GM18907 (cell line): ENCODE data around the gene SUGP2.

Experiments
- ATAC-seq: cut with Tn5 transposase; IDR thresholded peaks from one replicate; pipeline ENCODE4 v1.9.1; 2021; ENCODE audit warnings: mild to moderate bottlenecking, moderate library complexity; ENCODE audit not compliant: unreplicated experiment

Gene SUGP2

DNA sequence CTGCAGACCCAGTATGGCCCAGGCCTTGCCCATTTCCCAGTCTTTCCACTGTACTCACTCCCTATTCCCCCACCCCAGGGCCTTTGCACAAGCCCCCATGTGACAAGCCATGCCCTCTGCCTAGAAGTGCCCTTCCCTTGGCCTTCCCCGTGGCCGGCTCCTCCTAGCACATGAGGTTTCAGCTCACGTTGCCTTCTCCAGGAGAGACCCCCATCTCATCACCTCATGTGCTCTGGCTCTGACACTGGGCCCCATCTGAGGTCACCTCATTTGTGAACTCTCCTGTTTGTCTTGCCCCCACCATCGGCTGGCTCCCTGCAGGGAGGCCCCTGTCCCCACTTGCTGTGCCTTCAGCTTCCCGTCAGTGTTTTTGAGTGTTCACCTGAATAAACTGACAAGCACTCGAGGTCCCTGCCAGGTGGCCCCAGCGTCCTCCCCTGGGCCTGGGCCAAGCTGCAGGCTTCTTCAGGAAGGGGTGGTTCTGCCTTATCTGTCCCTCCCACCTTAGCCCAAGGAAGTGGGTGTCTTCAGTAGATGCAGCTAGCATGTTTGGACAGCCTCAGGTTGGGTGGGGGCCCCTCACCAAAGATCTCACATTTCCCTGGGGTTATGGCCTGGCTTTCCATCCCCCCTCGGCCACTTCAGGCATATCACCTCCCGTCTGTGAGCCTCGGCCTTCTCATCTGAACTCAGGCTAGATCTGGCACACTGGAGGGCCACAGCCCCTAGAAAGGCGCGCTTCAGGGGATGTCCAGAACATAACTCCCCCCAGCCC, 26.7 kb upstream of the SUGP2 start:
- ATAC-seq = no peak

DNA sequence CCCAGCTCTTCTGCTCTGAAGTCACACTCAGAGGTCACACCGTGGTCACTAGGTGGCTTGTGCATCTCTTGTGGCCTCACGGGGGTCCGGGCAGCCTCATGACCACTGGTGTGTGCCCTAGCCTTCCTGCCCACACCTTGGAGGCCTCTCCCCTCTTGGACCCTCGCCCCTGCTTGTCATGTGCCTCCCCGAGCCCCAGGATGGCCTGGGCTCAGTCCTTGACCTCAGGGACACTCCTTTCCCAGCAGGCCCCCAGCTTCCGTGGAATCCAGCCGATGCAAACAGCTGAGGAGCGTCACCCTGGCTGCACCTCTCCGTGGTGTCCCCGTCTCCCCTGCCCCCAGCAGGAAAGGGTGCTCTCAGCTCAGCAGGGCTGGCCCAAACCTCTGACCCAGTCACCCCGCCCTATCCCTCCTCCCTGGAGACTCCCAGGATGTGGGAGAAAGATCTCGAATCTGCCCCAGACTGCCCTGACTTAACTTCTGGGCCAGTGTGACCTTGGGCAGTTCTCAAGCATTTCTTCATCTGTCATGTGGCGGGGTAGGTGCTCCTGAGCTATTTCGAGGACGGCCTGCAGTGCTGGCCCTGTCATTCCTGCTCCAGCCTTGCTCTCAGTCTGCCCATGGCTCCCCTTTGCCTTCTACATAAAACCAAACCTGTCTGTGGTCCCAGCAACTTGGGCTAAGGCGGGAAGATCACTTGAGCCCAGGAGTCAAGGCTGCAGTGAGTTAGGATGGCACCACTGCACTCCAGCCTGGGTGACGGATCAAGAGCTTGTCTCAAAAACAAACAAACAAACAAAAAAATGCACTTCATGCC, 25.9 kb upstream of the SUGP2 start:
- ATAC-seq = no peak

DNA sequence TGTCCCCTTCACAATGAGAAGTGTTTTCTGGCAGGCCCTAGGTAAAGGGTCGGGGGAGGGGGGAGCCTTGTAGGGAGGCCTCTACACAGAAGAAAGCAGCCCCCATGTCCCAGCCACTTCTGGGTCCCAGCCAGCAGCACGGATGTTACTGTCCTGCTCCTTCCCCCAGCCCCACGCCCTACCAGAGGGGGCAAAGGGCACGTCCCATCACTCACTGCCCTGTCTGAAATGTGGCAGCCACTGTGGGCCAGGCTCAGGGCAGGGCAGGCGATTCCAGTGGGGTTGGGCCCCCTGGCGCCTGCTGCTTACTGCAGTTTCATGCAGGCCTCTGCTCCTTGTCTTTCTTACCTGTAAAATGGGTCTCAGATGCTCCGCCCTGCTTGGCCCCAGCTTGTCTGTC, 24.4 kb upstream of the SUGP2 start:
- ATAC-seq = no peak

GRCh38 chr19:19057317-19057716, 24.0 kb upstream of the SUGP2 start:
- ATAC-seq = no peak

GRCh38 chr19:19056636-19057275, 23.4 kb upstream of the SUGP2 start:
- ATAC-seq = no peak

DNA sequence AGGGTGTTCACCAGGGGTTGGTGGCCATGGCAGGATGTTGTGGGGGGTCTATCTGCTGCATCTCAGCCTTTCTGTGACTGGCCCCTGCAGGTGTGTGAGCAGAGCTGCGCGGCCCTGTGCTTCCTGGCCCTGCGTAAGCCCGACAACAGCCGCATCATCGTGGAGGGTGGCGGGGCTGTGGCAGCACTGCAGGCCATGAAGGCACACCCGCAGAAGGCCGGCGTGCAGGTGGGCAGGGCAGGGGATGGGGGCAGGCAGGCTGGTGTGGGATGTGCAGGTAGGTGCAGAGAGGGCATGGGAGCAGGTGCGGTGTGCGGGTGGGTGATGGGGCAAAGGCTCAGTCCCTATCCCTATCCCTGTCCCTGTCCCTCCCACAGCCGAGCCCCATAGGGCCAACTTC, 22.4 kb upstream of the SUGP2 start:
- ATAC-seq = no peak

DNA sequence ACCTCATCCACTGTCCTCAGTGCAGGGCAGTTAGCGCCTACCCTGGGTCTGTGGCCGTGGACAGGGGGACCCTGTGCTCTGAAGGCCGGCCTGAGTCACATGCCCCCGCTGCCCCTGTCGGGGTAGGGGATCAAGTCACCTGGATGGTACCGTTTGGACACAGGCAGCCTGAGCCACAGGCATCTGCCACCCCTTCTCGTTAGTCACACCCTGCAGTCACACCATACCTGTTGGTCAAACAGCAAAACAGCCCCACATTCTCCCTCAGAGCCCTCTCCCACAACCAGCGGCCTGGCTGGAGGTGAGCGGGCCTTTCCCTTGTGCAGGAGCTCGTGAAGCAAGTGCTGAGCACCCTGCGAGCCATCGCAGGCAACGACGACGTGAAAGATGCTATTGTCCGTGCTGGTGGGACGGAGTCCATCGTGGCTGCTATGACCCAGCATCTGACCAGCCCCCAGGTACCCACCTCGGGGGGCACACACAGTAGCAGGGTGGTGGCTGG, 21.7 kb upstream of the SUGP2 start:
- no peak for ATAC-seq

DNA sequence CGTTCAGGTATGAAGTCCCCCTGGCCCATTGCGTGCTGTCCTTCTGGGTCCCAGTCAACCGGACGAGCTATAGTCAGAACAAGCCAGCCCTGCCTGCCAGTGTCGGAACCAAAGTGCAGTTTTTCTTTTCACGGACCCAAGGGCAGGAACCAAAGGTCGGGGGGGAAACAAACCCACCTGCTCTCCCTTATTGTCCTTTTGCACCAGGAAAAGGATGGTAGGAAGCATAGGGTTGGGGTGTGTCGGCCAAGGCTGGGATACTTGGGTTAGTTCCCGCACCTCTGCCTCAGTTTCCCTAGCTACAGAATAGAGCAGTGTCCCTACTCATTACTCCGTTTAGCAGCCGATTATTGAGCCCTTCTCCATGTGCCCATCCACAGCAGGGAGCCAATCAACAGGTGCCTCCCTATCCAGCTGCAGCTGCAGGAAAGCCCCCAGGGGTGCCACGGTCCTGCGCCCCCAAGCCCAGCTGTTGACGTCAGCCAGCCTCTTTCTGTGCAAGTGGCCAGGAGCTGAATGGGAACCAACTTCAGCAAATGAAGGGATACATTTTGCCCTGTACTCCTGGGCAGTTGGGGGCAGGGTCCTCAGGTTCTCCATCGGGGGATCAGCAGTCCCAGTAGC, 21.1 kb upstream of the SUGP2 start:
- ATAC-seq = no peak

GRCh38 chr19:19053508-19054314, 20.4 kb upstream of the SUGP2 start:
- ATAC-seq = no peak

- no peak for ATAC-seq
Observed at GRCh38 chr19:19052921-19053320, 19.6 kb upstream of the SUGP2 start.

DNA sequence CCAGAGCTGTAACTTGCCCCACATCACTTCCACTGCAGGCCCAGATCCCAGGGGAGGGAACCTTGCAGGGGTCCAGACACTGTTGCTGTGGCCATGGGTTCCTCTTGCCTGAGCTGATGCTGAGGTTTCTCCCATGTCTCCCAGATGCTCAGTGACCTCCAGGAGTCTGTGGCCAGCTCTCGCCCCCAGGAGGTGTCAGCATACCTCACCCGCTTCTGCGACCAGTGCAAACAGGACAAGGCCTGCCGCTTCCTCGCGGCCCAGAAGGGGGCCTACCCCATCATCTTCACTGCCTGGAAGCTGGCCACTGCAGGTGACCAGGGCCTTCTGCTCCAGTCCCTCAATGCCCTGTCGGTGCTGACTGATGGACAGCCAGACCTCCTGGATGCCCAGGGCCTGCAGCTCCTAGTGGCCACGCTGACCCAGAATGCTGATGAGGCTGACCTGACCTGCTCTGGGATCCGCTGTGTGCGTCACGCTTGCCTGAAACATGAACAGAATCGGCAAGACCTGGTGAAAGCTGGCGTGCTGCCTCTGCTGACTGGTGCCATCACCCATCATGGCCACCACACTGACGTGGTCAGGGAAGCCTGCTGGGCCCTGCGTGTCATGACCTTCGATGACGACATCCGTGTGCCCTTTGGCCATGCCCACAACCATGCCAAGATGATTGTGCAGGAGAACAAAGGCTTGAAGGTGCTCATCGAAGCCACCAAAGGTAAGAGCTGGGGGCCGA, 18.3 kb upstream of the SUGP2 start:
- no peak for ATAC-seq

DNA sequence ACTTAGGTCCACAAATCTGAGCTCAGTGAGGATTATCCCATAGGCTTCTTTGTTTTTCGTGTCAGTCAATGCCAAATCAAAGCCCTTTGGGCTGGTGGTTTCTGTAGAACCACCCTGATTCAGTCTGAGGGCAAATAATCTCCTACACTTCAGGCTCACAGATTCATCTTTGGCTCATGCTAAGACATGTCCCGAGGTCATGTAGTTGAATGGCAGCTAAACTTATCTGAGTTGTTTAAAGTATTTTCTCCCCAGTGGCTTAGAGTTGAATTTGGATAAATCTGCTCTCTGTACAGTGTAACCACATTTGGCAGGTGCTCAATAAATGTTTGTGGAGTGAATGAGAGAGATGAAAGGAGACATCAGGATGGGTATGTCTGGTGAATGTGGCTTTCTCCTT, 17.4 kb upstream of the SUGP2 start:
- ATAC-seq = no peak

DNA sequence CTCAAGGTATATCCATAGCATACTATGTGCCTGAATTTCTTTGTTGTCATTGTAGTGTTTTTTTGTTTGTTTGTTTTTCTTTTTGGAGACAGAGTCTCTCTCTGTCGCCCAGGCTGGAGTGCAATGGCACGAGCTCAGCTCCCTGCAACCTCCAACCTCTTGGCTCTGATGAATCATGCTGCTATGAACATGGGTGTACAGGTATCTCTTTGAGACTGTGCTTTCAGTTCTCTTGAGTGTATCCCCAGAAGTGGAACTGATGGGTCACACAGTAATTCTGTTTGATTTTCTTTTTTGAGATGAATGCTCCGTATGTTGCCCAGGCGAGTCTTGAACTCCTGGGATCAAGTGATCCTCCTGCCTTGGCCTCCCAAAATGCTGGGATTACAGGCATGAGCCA, 16.8 kb upstream of the SUGP2 start:
- no peak for ATAC-seq

GRCh38 chr19:19049406-19049805, 16.1 kb upstream of the SUGP2 start:
- no peak for ATAC-seq

GRCh38 chr19:19043881-19044280, 10.6 kb upstream of the SUGP2 start:
- no peak for ATAC-seq

DNA sequence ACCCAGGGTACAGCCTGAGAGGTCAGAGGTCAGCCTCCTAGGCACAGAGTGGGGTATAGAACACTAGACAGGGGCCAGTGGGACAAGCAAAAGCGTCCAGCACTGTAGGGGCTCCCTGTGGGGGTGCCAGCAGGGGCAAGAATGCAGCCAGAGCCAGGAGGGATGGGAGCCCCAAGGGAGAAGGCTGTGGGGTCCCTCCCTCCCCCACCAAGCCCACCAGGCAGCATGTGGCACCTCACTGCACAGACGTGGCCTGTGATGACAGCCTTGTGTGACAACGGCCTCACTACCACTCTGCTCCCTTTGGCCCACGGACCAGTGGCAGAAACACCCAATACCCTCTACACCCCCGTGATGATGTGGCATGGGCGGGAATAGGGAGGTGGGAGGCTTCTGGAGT, 10.2 kb upstream of the SUGP2 start:
- no peak for ATAC-seq

DNA sequence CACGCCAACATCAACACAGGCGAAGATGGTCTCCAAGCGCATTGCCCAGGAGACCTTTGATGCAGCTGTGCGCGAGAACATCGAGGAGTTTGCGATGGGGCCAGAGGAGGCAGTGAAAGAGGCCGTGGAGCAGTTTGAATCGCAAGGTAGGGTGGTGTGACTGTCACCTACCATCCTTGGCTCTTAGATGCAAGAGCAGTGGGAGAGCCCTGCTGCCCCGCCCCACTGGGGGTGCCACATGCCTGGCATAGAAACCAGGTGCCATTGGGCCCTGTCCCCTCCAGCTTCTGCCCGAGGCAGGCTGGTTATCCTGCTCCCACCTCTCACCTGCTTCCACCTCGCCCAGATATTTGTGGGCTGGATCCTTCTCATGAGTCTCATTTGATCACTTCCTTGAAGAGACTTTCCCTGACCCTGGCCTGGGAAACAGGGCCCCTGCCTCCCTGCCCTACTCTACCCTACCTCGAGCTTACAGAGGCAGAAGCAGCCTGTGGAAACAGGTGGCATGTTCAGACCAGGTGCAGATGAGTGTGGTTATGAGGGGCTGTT, 9.5 kb upstream of the SUGP2 start:
- ATAC-seq = no peak

GRCh38 chr19:19040417-19040816, 7.1 kb upstream of the SUGP2 start:
- no peak for ATAC-seq

DNA sequence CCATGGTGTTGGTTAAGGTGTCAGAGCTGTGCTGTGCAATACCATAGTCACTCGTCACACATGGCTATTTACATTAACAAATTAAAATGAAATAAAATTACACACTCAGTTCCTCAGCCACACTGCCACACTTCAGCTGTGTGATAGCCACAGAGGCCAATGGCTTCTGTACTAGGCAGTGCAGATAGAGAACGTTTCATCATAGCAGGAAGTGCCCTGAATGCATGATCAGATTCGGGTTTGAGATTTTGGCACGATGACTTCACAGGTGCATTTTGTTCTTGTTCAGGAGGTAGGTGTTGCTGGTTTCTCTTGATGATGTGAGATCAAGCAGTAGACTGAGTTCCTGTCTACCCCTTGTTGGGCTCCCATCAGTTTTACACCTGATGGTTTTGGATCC, 6.6 kb upstream of the SUGP2 start:
- ATAC-seq = no peak
